SKM-1 treated with dmso at 0.1 percent for 144 hours (cell line): Measurements from ENCODE around the gene PHF8.

Experiments used
- DNase-seq: peaks from one replicate; lab custom pipeline; 2025; ENCODE audit not compliant: unreplicated experiment; lab: John Stamatoyannopoulos, UW

The PHF8 gene

DNA sequence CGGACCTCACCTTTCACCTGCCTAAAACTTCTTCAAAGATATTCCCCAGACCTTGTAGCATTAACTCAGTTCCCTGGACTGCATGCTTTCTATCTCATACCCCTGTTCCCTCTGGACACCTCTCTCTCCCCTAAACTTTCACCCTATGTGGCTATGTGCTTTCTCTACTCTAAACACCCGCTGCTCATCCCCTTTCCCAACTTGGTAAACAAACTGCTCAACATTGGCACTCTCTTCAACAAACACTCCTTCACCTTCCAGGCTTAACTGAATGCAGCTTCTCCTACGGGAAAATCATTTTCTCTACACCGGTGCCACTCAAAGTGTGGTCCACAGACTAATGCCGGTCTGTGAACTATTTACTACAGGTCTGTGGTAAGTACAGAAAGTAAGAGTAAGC lies 19.9 kb downstream of the PHF8 start:
- no peak for DNase-seq

- no peak for DNase-seq
These were observed 31.3 kb downstream of the PHF8 start for GRCh38 chrX:54012830-54013500.

GRCh38 chrX:54007682-54008081 lies 36.6 kb downstream of the PHF8 start:
- no peak for DNase-seq

GRCh38 chrX:53997724-53998123 lies 46.5 kb downstream of the PHF8 start:
- DNase-seq: no peak

GRCh38 chrX:53992589-53992988 lies 51.7 kb downstream of the PHF8 start:
- no peak for DNase-seq

DNA sequence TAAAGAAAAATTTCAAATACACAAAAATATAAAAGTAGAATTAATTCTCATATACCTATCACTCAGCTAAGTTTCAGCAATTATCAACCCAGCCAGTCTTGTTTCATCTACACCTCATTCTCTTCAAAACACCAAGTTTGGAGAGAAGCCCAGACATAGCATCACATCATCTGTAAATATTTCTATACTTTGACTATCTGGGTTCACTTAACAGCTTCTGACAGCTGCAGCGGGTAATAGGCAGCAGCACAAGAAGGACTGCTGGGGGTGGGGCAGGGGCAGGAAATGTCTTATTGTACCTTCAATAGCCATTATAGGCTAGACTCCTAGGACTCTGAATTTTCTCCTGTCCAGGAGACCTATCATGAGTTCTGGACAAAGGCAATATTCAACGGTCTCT lies 54.1 kb downstream of the PHF8 start:
- no peak for DNase-seq

GRCh38 chrX:53984895-53985294 lies 59.4 kb downstream of the PHF8 start:
- no peak for DNase-seq

DNA sequence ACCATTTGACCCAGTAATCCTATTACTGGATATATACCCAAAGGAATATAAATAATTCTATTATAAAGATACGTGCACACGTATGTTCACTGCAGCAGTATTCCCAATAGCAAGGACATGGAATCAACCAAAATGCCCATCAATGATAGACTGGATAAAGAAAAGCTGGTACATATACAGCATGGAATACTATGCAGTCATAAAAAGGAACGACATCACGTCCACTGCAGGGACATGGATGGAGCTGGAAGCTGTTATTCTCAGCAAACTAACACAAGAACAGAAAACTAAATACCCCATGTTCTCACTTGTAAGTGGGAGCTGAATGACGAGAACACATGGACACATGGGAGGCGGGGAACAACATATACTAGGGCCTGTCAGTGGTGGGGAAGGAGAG lies 69.7 kb downstream of the PHF8 start:
- DNase-seq: no peak

DNA sequence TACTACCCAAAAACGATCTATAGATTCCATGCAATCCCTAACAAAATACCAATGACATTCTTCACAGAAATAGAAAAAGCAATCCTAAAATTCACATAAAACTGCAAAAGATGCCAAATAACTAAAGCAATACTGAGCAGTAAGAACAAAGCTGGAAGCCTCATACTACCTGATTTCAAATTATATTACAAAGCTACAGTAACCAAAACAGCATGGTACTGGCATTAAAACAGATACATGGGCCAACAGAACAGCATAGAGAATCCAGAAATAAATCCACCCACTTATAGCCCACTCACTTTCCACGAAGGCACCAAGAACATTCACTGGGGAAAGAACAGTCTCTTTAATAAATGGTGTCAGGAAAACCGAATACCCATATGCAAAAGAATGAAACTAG lies 74.7 kb downstream of the PHF8 start:
- DNase-seq: no peak

GRCh38 chrX:53950130-53950733 lies 94.0 kb downstream of the PHF8 start:
- no peak for DNase-seq

GRCh38 chrX:53940180-53940579 lies 104.1 kb downstream of the PHF8 start:
- no peak for DNase-seq

GRCh38 chrX:53939127-53939526 lies 105.1 kb downstream of the PHF8 start:
- peak; percentile 76 for DNase-seq

- DNase-seq: no peak
These were observed 113.5 kb downstream of the PHF8 start for GRCh38 chrX:53930515-53931380.

DNA sequence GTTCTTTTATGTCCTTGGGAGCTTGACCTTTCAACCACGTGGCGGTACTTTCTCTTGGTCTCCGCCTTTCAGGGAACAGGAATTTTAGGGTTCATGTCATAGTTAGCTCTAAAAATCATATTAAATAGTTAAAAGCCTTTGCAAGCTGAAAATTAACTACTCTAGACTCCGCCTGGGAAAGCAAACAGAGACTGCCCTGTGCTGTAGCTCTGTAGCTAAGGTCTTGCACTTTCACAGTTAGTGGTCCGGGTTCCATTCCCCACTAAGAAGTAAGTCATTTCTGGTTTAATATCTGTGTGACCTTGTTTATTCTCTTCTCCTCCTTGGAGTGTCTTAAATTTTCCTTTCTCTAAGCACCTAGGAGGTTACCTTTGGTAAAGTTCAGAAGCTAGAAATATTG lies 118.2 kb downstream of the PHF8 start:
- no peak for DNase-seq

DNA sequence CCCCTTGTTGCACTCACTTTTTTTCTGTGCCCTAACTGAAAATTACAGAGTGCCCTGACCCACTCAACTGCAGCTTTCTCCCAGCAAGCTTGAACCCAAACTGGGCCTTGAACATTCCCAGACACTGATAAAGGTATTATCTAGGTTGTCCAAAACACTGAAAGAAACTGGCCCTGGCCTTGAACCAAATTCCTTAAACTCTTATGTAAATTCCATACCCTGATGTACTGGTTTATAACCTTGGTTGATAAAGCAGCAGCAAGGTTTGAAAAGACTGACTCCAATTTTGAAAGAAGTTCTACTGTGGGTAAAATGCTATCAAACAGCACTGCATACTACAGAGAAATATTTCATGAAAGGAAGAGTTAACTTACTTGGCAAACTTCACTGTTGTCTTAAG lies 125.6 kb downstream of the PHF8 start:
- no peak for DNase-seq

DNA sequence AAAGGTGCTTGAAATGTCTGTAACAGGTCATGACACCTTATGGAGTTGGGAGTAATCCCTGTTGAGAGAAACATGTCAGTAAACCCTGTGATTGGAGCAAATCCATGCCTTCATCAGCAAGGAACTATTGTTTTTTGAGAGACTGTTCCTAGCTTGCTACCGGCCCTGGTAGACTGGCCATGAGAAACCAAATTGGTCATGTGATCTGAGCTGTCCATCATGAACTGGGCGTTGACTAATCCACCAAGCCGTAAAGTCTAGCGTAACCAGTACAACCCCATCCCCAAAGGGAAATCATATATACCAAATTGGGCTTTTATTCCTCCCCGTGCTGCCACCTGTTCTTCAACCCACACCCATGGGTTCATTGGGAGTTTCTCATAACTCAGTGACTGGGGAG lies 143.7 kb downstream of the PHF8 start:
- DNase-seq: no peak

- DNase-seq: no peak
These were observed 149.0 kb downstream of the PHF8 start for GRCh38 chrX:53895270-53895669.
